ENCODE results near the gene SRP68. TPM values are rescaled to one million over a fixed set of nuclear protein-coding genes. Genes with fewer than 3 reads are reported as not detected.

The SRP68 gene
- total RNA-seq, 2 experiments from 2014 or later = 142 to 148 TPM

DNA sequence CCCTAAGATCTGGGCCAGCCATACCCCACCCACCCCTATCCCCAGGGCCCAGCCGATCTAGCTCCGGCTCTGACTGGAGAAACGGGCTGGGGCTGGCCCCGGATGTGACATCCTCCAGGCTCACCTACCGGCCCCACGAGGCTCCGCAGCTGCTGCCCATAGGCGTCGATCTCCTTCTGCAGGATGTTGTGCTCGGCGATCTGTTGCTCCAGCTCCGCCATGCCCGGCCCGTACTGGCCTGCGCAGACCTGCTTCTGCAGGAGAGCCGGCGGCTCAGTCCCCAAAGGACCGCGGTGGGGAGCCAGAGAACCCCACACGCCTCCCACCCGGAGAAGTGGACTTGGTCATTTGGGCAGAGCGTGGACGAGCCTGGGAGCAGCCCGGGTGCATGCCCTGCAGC lies 50.0 kb downstream of the SRP68 start:
- CTCF ChIA-PET = no interaction called here
- H3K4me3 Mint-ChIP-seq = no peak overlapping the region
- intact Hi-C loops (cut with micrococcal nuclease) = no loop called here
- no peaks in the 10 kb centered on the region for H3K9me3 Mint-ChIP-seq
- no peaks in the 10 kb centered on the region for H3K27me3 Mint-ChIP-seq
- POLR2A ChIA-PET = no interaction called here
- H3K36me3 Mint-ChIP-seq = no peaks in the 10 kb centered on the region
- no peak overlapping the region for H3K27ac Mint-ChIP-seq
- no peak for DNase-seq
- H3K4me1 Mint-ChIP-seq (ENCODE audit: low read depth) = no peaks in the 10 kb centered on the region

GRCh38 chr17:76019833-76020467 lies 52.4 kb downstream of the SRP68 start:
- Mint-ChIP-seq H3K9me3 (no peaks in the 10 kb centered on the region), H3K4me1 (ENCODE audit: low read depth) (no peaks in the 10 kb centered on the region), H3K27ac (no peak overlapping the region), H3K4me3 (no peak overlapping the region), H3K27me3 (no peaks in the 10 kb centered on the region), H3K36me3 (no peaks in the 10 kb centered on the region)
- DNase-seq = no peak
- ChIA-PET CTCF (interaction anchor here (0.7 to 13.4 kb wide), 9 partner anchors 9 to 259 kb away, joined by 3 to 170 read pairs (median 3); partner anchors contain the start of genes CDK3 and SRP68), POLR2A (no interaction called here)
- intact Hi-C loops (cut with micrococcal nuclease) = no loop called here

GRCh38 chr17:76018801-76019200 lies 53.5 kb downstream of the SRP68 start:
- Mint-ChIP-seq H3K4me3 (no peak overlapping the region), H3K36me3 (no peaks in the 10 kb centered on the region), H3K27me3 (no peaks in the 10 kb centered on the region), H3K27ac (no peak overlapping the region), H3K9me3 (no peaks in the 10 kb centered on the region), H3K4me1 (ENCODE audit: low read depth) (peaks cover 5% of the 10 kb centered on the region)
- DNase-seq = no peak
- POLR2A ChIA-PET = no interaction called here
- CTCF ChIA-PET = interaction anchor here (1.3 to 13.4 kb wide), 5 partner anchors 18 to 261 kb away, joined by 3 to 170 read pairs (median 3); partner anchors contain the start of genes CDK3 and SRP68
- intact Hi-C loops (cut with micrococcal nuclease) = no loop called here

GRCh38 chr17:76018340-76018680 lies 54.0 kb downstream of the SRP68 start:
- H3K9me3 Mint-ChIP-seq = no peaks in the 10 kb centered on the region
- POLR2A ChIA-PET = no interaction called here
- no peaks in the 10 kb centered on the region for H3K27me3 Mint-ChIP-seq
- no peak for DNase-seq
- H3K4me1 Mint-ChIP-seq (ENCODE audit: low read depth) = peaks cover 5% of the 10 kb centered on the region
- no peaks in the 10 kb centered on the region for H3K36me3 Mint-ChIP-seq
- H3K4me3 Mint-ChIP-seq = no peak overlapping the region
- H3K27ac Mint-ChIP-seq = no peak overlapping the region
- intact Hi-C loops (cut with micrococcal nuclease) = no loop called here
- CTCF ChIA-PET = interaction anchor here (1.2 to 13.4 kb wide), 5 partner anchors 11 to 261 kb away, joined by 3 to 170 read pairs (median 3); partner anchors contain the start of genes CDK3 and SRP68

GRCh38 chr17:76017481-76018339 lies 54.6 kb downstream of the SRP68 start:
- H3K9me3 Mint-ChIP-seq = no peaks in the 10 kb centered on the region
- ChIA-PET CTCF (interaction anchor here (1.2 to 13.4 kb wide), 5 partner anchors 10 to 282 kb away, joined by 3 to 170 read pairs (median 6); partner anchors contain the start of gene CDK3), POLR2A (no interaction called here)
- no peak overlapping the region for H3K27ac Mint-ChIP-seq
- DNase-seq = no peak
- peaks cover 5% of the 10 kb centered on the region for H3K4me1 Mint-ChIP-seq (ENCODE audit: low read depth)
- no peaks in the 10 kb centered on the region for H3K36me3 Mint-ChIP-seq
- H3K27me3 Mint-ChIP-seq = no peaks in the 10 kb centered on the region
- H3K4me3 Mint-ChIP-seq = no peak overlapping the region
- intact Hi-C loops (cut with micrococcal nuclease) = no loop called here

DNA sequence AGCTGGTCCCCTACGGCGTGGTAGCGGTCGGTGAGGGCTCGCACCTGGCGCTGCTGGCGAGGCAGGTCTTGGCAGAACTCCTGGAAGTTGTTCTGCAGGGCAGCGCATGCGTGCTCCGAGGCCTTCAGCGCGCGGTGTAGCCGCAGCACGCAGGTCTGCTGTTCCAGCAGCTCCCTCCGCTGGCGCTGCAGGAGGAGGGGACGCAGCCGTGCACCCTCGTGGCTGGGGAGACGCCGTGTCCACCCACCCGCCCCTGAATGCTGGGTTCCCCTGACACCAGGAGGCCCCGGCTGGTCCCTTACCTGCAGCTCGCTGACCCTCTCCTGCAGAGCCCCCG lies 57.4 kb downstream of the SRP68 start:
- Mint-ChIP-seq H3K9me3 (no peaks in the 10 kb centered on the region), H3K36me3 (no peaks in the 10 kb centered on the region), H3K4me1 (ENCODE audit: low read depth) (peaks cover 5% of the 10 kb centered on the region), H3K4me3 (no peak overlapping the region), H3K27me3 (no peaks in the 10 kb centered on the region), H3K27ac (no peak overlapping the region)
- ChIA-PET POLR2A (no interaction called here), CTCF (interaction anchor here (0.6 to 13.4 kb wide), 49 partner anchors 14 to 399 kb away, joined by 3 to 170 read pairs (median 5); partner anchors contain the start of genes CDK3, EXOC7, GALR2 and PRPSAP1)
- intact Hi-C loops (cut with micrococcal nuclease) = loop anchor here (2.0 kb wide), 2 partner anchors 88 to 284 kb away; partner anchors contain the start of gene EXOC7
- no peak for DNase-seq

DNA sequence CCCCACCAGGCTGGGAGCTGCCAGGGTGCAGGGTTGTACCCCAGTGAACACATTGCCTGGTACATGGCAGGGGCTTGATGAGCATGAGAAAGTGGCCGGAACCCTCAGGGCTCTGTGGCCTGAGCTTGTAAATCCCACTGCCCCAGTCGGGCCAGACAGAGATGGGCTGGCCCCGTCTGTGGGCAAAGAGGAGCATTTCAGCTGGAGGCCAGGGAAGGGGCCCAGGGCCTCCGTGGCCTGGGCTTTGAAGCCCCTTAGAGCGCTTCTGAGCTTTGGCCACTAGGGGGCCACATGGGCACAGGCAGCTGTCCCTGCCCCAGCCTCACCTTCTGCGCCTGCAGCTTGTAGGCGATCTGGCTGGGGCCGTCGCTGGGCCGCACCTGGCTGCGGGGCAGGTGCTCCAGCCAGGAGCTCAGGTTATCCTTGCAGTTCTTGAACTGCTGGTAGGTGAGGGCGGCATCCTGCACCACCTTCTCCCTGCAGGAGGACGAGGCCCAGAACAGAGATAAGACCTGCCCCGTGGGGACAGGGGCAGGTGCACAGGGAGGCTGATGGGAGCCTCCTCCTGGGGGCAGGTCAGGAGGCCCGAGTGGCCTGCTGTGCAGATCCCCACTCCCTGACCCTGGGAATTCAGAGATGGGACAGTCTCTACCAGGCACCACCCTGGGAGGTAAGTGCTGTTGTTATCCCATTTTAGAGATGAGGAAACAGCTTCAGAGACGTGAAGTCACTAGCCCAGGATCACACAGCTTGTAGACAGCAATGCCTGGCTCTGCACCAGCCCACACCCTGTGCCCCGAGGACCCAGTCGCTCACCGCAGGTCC lies 58.0 kb downstream of the SRP68 start:
- no peaks in the 10 kb centered on the region for H3K27me3 Mint-ChIP-seq
- H3K4me1 Mint-ChIP-seq (ENCODE audit: low read depth) = peaks cover 5% of the 10 kb centered on the region
- peak; percentile 85 for DNase-seq
- no peaks in the 10 kb centered on the region for H3K36me3 Mint-ChIP-seq
- POLR2A ChIA-PET = interaction anchor here (1.1 kb wide), 1 partner anchor 58 kb away, joined by 4 read pairs; the partner anchor contains the start of gene SRP68
- H3K27ac Mint-ChIP-seq = peak overlapping the region; percentile 15
- CTCF ChIA-PET = interaction anchor here (0.6 to 13.4 kb wide), 69 partner anchors 12 to 400 kb away, joined by 3 to 170 read pairs (median 4); partner anchors contain the start of genes CDK3, EXOC7, GALR2 and MRPL38
- intact Hi-C loops (cut with micrococcal nuclease) = loop anchor here (2.0 kb wide), 2 partner anchors 88 to 284 kb away; partner anchors contain the start of gene EXOC7
- H3K9me3 Mint-ChIP-seq = no peaks in the 10 kb centered on the region
- H3K4me3 Mint-ChIP-seq = no peak overlapping the region

GRCh38 chr17:76013377-76013932 lies 58.9 kb downstream of the SRP68 start:
- DNase-seq = no peak
- intact Hi-C loops (cut with micrococcal nuclease) = no loop called here
- no peaks in the 10 kb centered on the region for H3K9me3 Mint-ChIP-seq
- peaks cover 5% of the 10 kb centered on the region for H3K4me1 Mint-ChIP-seq (ENCODE audit: low read depth)
- ChIA-PET CTCF (interaction anchor here (0.7 to 13.4 kb wide), 54 partner anchors 12 to 401 kb away, joined by 3 to 170 read pairs (median 6); partner anchors contain the start of genes CDK3, EXOC7, GALR2 and MRPL38), POLR2A (interaction anchor here (1.1 kb wide), 1 partner anchor 58 kb away, joined by 4 read pairs; the partner anchor contains the start of gene SRP68)
- H3K36me3 Mint-ChIP-seq = no peaks in the 10 kb centered on the region
- no peaks in the 10 kb centered on the region for H3K27me3 Mint-ChIP-seq
- no peak overlapping the region for H3K4me3 Mint-ChIP-seq
- H3K27ac Mint-ChIP-seq = no peak overlapping the region

DNA sequence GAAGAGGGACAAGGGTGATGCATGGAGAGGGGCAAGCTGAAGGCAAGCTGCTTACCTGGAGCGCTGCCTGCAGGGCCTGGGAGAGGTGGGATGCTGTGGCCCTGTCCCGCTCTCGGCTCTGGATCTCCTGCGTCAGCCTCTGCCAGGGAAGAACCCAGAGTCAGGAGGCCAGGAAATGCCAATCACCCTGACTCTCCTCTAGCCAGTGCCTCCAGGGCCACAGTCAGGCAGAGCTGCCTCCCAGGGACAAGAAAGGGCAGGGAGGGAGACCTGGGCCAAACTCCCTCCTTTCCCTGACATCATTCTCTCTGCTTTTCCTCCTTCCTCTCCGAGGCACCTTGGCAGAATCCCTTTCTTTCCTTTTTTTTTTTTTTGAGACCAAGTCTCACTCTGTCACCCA lies 60.4 kb downstream of the SRP68 start:
- no peaks in the 10 kb centered on the region for H3K27me3 Mint-ChIP-seq
- peaks cover 5% of the 10 kb centered on the region for H3K4me1 Mint-ChIP-seq (ENCODE audit: low read depth)
- DNase-seq = no peak
- ChIA-PET POLR2A (no interaction called here), CTCF (interaction anchor here (1.0 to 13.4 kb wide), 8 partner anchors 8 to 291 kb away, joined by 3 to 170 read pairs (median 18); partner anchors contain the start of genes CDK3 and EXOC7)
- no peak overlapping the region for H3K4me3 Mint-ChIP-seq
- no peaks in the 10 kb centered on the region for H3K36me3 Mint-ChIP-seq
- H3K9me3 Mint-ChIP-seq = no peaks in the 10 kb centered on the region
- intact Hi-C loops (cut with micrococcal nuclease) = no loop called here
- H3K27ac Mint-ChIP-seq = no peak overlapping the region

DNA sequence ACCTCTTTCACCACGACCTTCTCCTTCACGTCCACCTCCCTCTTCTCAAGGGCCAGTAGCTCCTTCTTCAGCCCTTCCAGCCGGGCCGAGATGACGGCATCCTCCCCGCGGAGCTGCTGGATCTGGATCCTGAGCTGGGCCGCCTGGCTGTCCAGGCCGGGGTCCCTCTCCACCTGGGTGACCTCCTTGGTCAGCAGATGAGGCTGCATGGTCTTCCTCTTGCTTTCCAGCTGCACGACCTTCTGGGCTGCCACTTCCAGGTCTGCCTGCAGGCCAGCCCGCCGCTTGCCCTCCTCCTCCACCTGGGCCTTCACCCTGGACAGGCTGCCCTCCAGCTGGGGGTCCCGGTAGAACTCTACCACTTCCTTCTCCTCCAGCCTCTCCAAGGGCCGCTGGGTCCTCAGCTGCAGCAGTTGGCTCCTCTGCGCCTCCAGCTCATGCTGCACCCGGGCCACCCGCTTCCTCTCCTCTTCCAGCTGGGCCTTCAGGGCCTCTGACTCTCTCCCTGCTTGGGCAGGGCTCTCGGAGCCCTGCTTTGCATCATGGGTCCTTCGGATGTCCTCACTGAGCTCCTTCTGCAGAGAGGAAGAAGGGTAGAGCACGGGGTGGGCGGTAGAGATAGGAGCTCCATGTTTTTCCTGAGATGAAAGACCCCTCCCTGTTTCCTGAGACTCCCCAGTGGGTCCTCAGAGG lies 62.2 kb downstream of the SRP68 start:
- DNase-seq = no peak
- Mint-ChIP-seq H3K4me1 (ENCODE audit: low read depth) (peaks cover 5% of the 10 kb centered on the region), H3K27ac (no peak overlapping the region), H3K9me3 (no peaks in the 10 kb centered on the region), H3K4me3 (no peak overlapping the region), H3K36me3 (no peaks in the 10 kb centered on the region), H3K27me3 (no peaks in the 10 kb centered on the region)
- intact Hi-C loops (cut with micrococcal nuclease) = no loop called here
- CTCF ChIA-PET = interaction anchor here (0.7 to 13.4 kb wide), 8 partner anchors 9 to 293 kb away, joined by 3 to 170 read pairs (median 5); partner anchors contain the start of genes CDK3, EXOC7 and MRPL38
- POLR2A ChIA-PET = interaction anchor here (0.6 to 1.1 kb wide), 2 partner anchors 13 to 280 kb away, joined by 3 read pairs; no protein-coding TSS in a partner anchor

DNA sequence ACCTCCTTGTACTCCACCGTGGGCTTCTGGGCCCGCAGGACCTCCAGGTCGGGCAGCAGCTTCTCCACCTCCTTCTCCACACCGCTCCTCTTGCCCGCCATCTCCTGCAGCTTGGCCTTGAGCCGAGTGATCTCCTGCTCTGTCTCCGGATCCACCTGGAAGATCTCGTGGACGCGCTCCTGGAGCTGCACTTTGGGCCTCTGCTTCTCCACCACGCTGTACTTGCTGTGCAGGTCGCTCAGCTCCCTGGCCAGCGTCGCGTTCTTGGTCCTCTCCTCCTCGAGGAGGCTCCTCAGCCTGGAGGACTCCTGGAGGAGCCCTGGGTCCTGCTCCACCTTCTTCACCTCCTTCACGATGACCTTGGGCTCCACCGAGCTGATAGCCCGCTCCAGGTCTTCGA lies 62.9 kb downstream of the SRP68 start:
- intact Hi-C loops (cut with micrococcal nuclease) = no loop called here
- H3K9me3 Mint-ChIP-seq = no peaks in the 10 kb centered on the region
- POLR2A ChIA-PET = no interaction called here
- H3K27me3 Mint-ChIP-seq = no peaks in the 10 kb centered on the region
- CTCF ChIA-PET = interaction anchor here (1.0 to 13.4 kb wide), 6 partner anchors 8 to 294 kb away, joined by 3 to 170 read pairs (median 8); partner anchors contain the start of genes ACOX1, CDK3 and MRPL38
- H3K4me1 Mint-ChIP-seq (ENCODE audit: low read depth) = peaks cover 5% of the 10 kb centered on the region
- H3K27ac Mint-ChIP-seq = no peak overlapping the region
- H3K4me3 Mint-ChIP-seq = no peak overlapping the region
- DNase-seq = no peak
- no peaks in the 10 kb centered on the region for H3K36me3 Mint-ChIP-seq

Measured in activated CD4-positive, alpha-beta memory T cell treated with anti-CD3 and anti-CD28 coated beads for 36 hours (primary cell).